Dendritic cell treated with granulocyte-macrophage colony-stimulating factor and Interleukin-4, amounts not matched to agents 40 ng/mL and 50 ng/mL, for 4 days (primary cell): Measurements from ENCODE around the gene CECR2.

Source experiments
- H3K27ac Mint-ChIP-seq: one replicate; pipeline ENCODE4 v1.8.0; 2022; ENCODE audit warnings: mild to moderate bottlenecking, mixed read lengths
- H3K27me3 Mint-ChIP-seq: one replicate; pipeline ENCODE4 v1.8.0; 2022; ENCODE audit warnings: mild to moderate bottlenecking, mixed read lengths
- H3K36me3 Mint-ChIP-seq: one replicate; pipeline ENCODE4 v1.8.0; 2022; ENCODE audit warnings: low read depth, mixed read lengths
- H3K4me1 Mint-ChIP-seq: one replicate; pipeline ENCODE4 v1.8.0; 2022; ENCODE audit warnings: low read depth, mixed read lengths
- H3K4me3 Mint-ChIP-seq: one replicate; pipeline ENCODE4 v1.8.0; 2022; ENCODE audit warnings: mild to moderate bottlenecking, moderate library complexity, mixed read lengths
- H3K9me3 Mint-ChIP-seq: one replicate; pipeline ENCODE4 v1.8.0; 2022; ENCODE audit warnings: mixed read lengths
- intact Hi-C: fragments of 100-400 bp; cut with micrococcal nuclease; formaldehyde crosslinking; loops from one replicate; pipeline ENCODE4 v1.15.0; 2022

Gene CECR2

DNA sequence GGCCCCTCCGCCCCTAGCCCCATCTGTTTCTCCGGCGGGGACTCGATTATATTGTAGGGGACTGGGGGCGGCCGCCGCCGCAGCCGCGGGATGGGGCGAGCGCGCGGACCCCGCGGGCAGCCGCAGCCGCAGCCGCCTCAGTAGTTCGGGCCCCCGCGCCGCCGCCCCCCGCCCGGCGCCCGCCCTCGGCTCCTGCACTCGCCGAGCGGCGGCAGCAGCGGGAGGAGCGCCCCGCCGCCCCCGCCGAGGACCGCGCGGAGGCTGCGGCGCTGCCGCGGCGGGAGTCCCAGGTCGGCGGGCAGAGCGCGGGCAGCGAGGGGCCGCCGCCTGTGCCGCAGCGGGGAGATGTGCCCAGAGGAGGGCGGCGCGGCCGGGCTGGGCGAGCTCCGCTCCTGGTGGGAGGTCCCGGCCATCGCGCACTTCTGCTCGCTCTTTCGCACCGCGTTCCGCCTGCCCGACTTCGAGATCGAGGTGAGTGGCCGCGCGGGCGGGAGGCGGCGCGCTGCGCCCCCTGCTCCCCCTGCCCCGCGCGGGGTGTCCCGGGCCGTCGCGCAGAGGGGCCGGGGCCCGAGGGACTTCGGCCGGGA is at the start of gene CECR2:
CECR2 (plus strand) TSS at position 22 of the 587 bp plus-strand sequence; CDS start at position 346, 324 bp downstream.
- no peaks in the 10 kb centered on the region for H3K36me3 Mint-ChIP-seq
- intact Hi-C loops = loop anchor here (10.0 kb wide), 2 partner anchors 105 to 155 kb away; partner anchors contain the start of gene ADA2
- peaks cover 26% of the 10 kb centered on the region for H3K4me1 Mint-ChIP-seq
- H3K27ac Mint-ChIP-seq = peak within 1 kb of the TSS; percentile 22
- peaks cover 81% of the 10 kb centered on the region for H3K27me3 Mint-ChIP-seq
- no peaks in the 10 kb centered on the region for H3K9me3 Mint-ChIP-seq
- H3K4me3 Mint-ChIP-seq = peak within 1 kb of the TSS; percentile 67

GRCh38 chr22:17319546-17319945 is 49.7 kb upstream of the CECR2 start:
- H3K9me3 Mint-ChIP-seq = no peaks in the 10 kb centered on the region
- no peaks in the 10 kb centered on the region for H3K36me3 Mint-ChIP-seq
- H3K4me1 Mint-ChIP-seq = no peaks in the 10 kb centered on the region
- no peak overlapping the region for H3K27ac Mint-ChIP-seq
- intact Hi-C loops = no loop called here
- H3K4me3 Mint-ChIP-seq = no peak overlapping the region
- peaks cover 18% of the 10 kb centered on the region for H3K27me3 Mint-ChIP-seq

GRCh38 chr22:17322511-17322910 is 46.7 kb upstream of the CECR2 start:
- H3K27ac Mint-ChIP-seq = no peak overlapping the region
- H3K9me3 Mint-ChIP-seq = no peaks in the 10 kb centered on the region
- H3K4me3 Mint-ChIP-seq = no peak overlapping the region
- H3K36me3 Mint-ChIP-seq = no peaks in the 10 kb centered on the region
- H3K27me3 Mint-ChIP-seq = peaks cover 25% of the 10 kb centered on the region
- no peaks in the 10 kb centered on the region for H3K4me1 Mint-ChIP-seq
- intact Hi-C loops = no loop called here

- Mint-ChIP-seq H3K4me3 (no peak overlapping the region), H3K4me1 (peaks cover 11% of the 10 kb centered on the region), H3K27ac (no peak overlapping the region), H3K36me3 (no peaks in the 10 kb centered on the region), H3K27me3 (peaks cover 9% of the 10 kb centered on the region), H3K9me3 (no peaks in the 10 kb centered on the region)
- intact Hi-C loops = no loop called here
These were observed 37.6 kb upstream of the CECR2 start for GRCh38 chr22:17331690-17332089.

GRCh38 chr22:17332109-17332800 is 37.0 kb upstream of the CECR2 start:
- intact Hi-C loops = no loop called here
- Mint-ChIP-seq H3K36me3 (no peaks in the 10 kb centered on the region), H3K4me1 (peaks cover 11% of the 10 kb centered on the region), H3K4me3 (no peak overlapping the region), H3K27ac (no peak overlapping the region), H3K27me3 (peaks cover 10% of the 10 kb centered on the region), H3K9me3 (no peaks in the 10 kb centered on the region)

GRCh38 chr22:17334059-17334458 is 35.2 kb upstream of the CECR2 start:
- Mint-ChIP-seq H3K27me3 (peaks cover 11% of the 10 kb centered on the region), H3K27ac (peak overlapping the region; percentile 28), H3K9me3 (no peaks in the 10 kb centered on the region), H3K4me1 (peaks cover 13% of the 10 kb centered on the region), H3K36me3 (no peaks in the 10 kb centered on the region), H3K4me3 (no peak overlapping the region)
- intact Hi-C loops = no loop called here

DNA sequence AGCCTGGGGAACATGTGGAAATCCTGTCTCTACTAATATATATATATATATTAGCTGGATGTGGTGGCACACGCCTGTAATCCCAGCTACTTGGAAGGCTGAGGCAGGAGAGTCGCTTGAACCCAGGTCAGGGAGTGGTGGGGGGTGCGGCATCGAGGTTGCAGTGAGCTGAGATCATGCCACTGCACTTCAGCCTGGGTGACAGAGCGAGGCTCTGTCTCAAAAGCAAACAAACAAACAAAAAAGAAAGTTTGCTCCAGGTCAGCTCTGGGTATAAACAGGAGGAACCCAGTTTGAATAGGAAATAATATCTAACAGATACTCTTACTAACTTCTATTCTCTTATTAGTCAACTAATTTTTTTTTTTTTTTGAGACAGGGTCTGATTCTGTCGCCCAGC is 34.3 kb upstream of the CECR2 start:
- intact Hi-C loops = no loop called here
- Mint-ChIP-seq H3K27ac (no peak overlapping the region), H3K9me3 (no peaks in the 10 kb centered on the region), H3K27me3 (peaks cover 12% of the 10 kb centered on the region), H3K36me3 (no peaks in the 10 kb centered on the region), H3K4me1 (peaks cover 18% of the 10 kb centered on the region), H3K4me3 (no peak overlapping the region)

DNA sequence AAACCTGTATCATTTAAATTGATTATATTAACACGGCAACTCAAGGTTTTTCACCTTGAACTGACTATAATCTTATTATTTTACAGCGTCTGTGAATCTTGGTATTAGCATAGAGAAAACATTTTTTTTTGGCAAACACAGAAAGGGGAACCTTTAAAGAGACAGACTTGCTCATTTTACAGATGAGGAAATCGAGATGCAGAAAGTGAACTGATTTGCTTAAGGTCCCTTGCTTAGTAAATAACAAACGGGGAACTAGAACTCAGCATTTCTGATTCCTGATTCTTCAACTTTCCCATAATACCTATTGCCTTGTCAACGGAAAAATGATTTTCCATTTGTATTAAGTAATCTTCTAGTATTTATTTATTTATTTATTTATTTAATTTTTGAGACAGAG is 33.2 kb upstream of the CECR2 start:
- no peak overlapping the region for H3K4me3 Mint-ChIP-seq
- H3K9me3 Mint-ChIP-seq = no peaks in the 10 kb centered on the region
- peaks cover 11% of the 10 kb centered on the region for H3K27me3 Mint-ChIP-seq
- no peaks in the 10 kb centered on the region for H3K36me3 Mint-ChIP-seq
- intact Hi-C loops = no loop called here
- H3K27ac Mint-ChIP-seq = no peak overlapping the region
- peaks cover 18% of the 10 kb centered on the region for H3K4me1 Mint-ChIP-seq

DNA sequence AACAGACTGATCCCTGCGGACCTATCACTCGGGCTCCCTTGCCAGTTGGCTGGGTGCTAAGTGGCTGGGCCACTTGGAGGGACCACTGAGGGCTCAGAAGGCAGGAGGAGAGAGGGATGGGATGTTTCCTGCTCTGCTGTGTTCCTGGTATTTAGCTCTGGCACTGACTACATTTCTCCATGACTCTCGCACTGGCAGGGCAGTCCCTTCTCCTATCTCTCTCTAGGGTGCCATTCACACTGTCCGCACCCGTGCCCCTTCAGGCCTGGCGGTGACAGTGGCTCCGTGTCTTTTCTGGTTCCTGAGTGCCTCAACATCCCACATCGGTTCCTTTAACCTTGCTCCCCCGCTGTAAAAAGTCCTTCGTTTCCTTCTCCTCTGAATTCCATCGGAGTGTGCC is 31.6 kb upstream of the CECR2 start:
- H3K36me3 Mint-ChIP-seq = no peaks in the 10 kb centered on the region
- intact Hi-C loops = no loop called here
- H3K4me1 Mint-ChIP-seq = peaks cover 18% of the 10 kb centered on the region
- peak overlapping the region; percentile 33 for H3K27ac Mint-ChIP-seq
- H3K9me3 Mint-ChIP-seq = no peaks in the 10 kb centered on the region
- no peak overlapping the region for H3K4me3 Mint-ChIP-seq
- peaks cover 13% of the 10 kb centered on the region for H3K27me3 Mint-ChIP-seq

DNA sequence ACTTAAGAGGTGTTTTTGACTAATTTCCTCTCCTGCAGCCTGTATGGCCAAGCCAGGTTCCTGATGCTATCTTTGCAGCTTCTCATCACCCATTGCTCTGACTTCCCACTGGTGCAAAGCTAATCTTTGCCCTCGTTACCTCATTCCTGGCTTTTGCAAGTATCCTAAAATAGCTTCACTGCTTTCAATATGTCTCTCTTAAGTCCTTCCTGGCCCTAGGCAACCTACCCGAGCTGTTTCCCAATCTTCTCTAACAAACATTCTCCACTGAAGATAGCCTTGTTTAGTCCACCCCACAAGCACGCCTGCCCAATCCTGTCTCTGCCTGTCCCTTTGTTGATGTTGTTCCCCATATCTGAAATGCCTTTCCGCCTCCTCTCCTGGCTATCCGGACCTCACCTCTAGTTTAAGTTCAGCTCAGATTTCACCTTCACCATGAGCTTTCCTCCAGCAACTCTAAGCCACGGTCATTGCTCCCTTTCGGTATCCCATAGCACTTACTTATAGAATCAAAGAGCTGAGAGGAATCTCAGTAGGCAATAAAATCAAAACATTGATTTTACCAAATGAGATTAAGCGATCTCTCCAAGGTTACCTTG is 30.1 kb upstream of the CECR2 start:
- no peaks in the 10 kb centered on the region for H3K9me3 Mint-ChIP-seq
- H3K27me3 Mint-ChIP-seq = peaks cover 13% of the 10 kb centered on the region
- peaks cover 13% of the 10 kb centered on the region for H3K4me1 Mint-ChIP-seq
- no peak overlapping the region for H3K4me3 Mint-ChIP-seq
- intact Hi-C loops = no loop called here
- H3K36me3 Mint-ChIP-seq = no peaks in the 10 kb centered on the region
- H3K27ac Mint-ChIP-seq = no peak overlapping the region

DNA sequence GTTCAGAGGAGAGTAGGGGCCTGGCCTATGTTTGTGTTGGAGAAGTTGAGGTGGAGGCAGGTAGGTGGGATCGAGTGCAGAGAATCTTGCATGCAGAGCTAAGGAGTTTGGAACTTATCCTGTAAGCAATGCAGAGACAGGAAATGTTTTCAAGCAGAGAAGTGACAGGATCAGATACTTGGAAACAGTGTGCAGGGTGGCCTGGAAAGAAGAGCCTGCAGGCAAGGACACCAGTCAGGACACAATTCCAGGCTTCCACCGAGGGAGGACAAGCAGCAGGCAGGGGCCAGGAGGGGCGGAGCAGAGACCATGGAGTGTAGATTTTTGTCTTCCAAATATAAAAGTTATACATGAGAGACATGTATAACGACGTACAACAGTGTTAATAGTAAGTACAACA is 26.9 kb upstream of the CECR2 start:
- peaks cover 13% of the 10 kb centered on the region for H3K27me3 Mint-ChIP-seq
- H3K4me3 Mint-ChIP-seq = no peak overlapping the region
- H3K36me3 Mint-ChIP-seq = no peaks in the 10 kb centered on the region
- H3K9me3 Mint-ChIP-seq = no peaks in the 10 kb centered on the region
- intact Hi-C loops = no loop called here
- H3K27ac Mint-ChIP-seq = no peak overlapping the region
- H3K4me1 Mint-ChIP-seq = peaks cover 7% of the 10 kb centered on the region

DNA sequence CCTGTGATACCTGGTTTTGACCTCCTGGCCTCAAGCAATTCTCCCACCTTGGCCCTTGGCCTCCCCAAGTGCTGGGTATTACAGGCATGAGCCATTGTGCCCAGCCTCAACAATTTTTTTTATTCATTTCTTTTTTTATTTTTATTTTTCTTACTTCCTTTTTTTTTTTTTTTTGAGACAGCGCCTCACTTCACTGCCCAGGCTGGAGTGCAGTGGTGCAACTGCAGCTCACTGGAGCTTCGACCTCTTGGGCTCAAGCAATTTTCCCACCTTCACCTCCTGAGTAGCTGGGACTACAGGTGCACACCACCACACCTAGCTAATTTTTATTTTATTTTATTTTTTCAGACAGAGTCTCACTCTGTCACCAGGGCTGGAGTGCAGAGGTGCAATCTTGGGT is 25.5 kb upstream of the CECR2 start:
- H3K9me3 Mint-ChIP-seq = no peaks in the 10 kb centered on the region
- no peak overlapping the region for H3K4me3 Mint-ChIP-seq
- peaks cover 7% of the 10 kb centered on the region for H3K4me1 Mint-ChIP-seq
- H3K36me3 Mint-ChIP-seq = no peaks in the 10 kb centered on the region
- no peak overlapping the region for H3K27ac Mint-ChIP-seq
- intact Hi-C loops = no loop called here
- H3K27me3 Mint-ChIP-seq = peaks cover 17% of the 10 kb centered on the region

DNA sequence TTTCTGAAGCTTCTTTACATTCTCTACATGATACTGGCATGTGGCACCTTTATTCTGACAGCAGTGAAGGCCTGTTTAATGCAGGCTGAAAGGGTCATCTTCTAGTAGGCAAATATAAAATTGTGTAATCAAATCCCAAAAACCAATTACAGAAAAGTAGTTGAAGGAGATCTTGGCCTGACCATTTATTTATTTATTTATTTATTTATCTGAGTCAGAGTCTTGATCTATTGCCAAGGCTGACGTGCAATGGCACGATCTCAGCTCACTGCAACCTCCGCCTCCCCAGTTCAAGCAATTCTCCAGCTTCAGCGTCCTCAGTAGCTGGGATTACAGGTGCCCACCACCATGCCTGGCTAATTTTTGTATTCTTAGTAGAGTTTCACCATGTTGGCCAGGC is 22.7 kb upstream of the CECR2 start:
- Mint-ChIP-seq H3K27ac (no peak overlapping the region), H3K36me3 (no peaks in the 10 kb centered on the region), H3K4me3 (no peak overlapping the region), H3K9me3 (no peaks in the 10 kb centered on the region), H3K27me3 (peaks cover 36% of the 10 kb centered on the region), H3K4me1 (peaks cover 6% of the 10 kb centered on the region)
- intact Hi-C loops = no loop called here

- Mint-ChIP-seq H3K27me3 (peaks cover 34% of the 10 kb centered on the region), H3K4me1 (peaks cover 6% of the 10 kb centered on the region), H3K4me3 (no peak overlapping the region), H3K9me3 (no peaks in the 10 kb centered on the region), H3K36me3 (no peaks in the 10 kb centered on the region), H3K27ac (no peak overlapping the region)
- intact Hi-C loops = no loop called here
These were observed 21.5 kb upstream of the CECR2 start for GRCh38 chr22:17347724-17348123.
